GM12878 (cell line): Measurements from ENCODE around the gene AP1S1. TPM values are rescaled to one million over a fixed set of nuclear protein-coding genes. Genes with fewer than 3 reads are reported as not detected.

Source experiments
- ATAC-seq: fragments of 200-7000 bp; cut with Tn5 transposase; 3 replicates; pipeline ENCODE4 v1.9.1; 2020; ENCODE audit warnings: mild to moderate bottlenecking, moderate library complexity
- BruUV-seq: library from RNA; stranded (reverse); fragments of 400-500 nt; replicated peaks from 2 replicates; lab custom pipeline; 2021; lab: Mats Ljungman, UMichigan
- CTCF ChIA-PET: fragments of 300-600 bp; sonication (Branson Sonifier 250); formaldehyde crosslinking; extraction: SDS; loops from one replicate; lab custom pipeline; 2021; ENCODE audit warnings: inconsistent platforms; lab: Yijun Ruan, JAX
- POLR2A ChIA-PET: fragments of 350-600 bp; formaldehyde crosslinking; extraction: SDS; loops from one replicate; lab custom pipeline; 2021; ENCODE audit warnings: inconsistent platforms; lab: Charles Lee
- RAD21 ChIA-PET: fragments of 300-600 bp; sonication (Branson Sonifier 250); formaldehyde crosslinking; loops from one replicate; lab custom pipeline; 2023; ENCODE audit warnings: antibody characterized with exemption; ENCODE audit not compliant: unreplicated experiment; lab: Charles Lee
- SMC1A ChIA-PET: fragments of 300-600 bp; sonication (Branson Sonifier 250); formaldehyde crosslinking; loops from one replicate; lab custom pipeline; 2023; ENCODE audit not compliant: unreplicated experiment, uncharacterized antibody; lab: Charles Lee
- DNase-seq: peaks from one replicate; pipeline ENCODE4 v3.0.0-alpha.2; 2011; ENCODE audit warnings: low read depth, low spot score
- FAIRE-seq: peaks from 3 replicates; lab custom pipeline; 2011; peaks lifted over from hg19 to GRCh38; lab: Jason Lieb, UNC
- H2AFZ ChIP-seq: 2 replicates; pipeline ENCODE4 v1.6.0; 2011; ENCODE audit warnings: low read depth, low read length, control low read depth; ENCODE audit not compliant: control insufficient read depth
- H3K27ac ChIP-seq: 2 replicates; pipeline ENCODE4 v1.5.1; 2011; ENCODE audit warnings: control low read depth; ENCODE audit not compliant: control insufficient read depth, insufficient read depth
- H3K27me3 ChIP-seq, 2 experiments: replicated peaks in 1 of 2; 2 replicates each; pipeline versions ENCODE4 v1.6.0 to v1.6.1; 2011; ENCODE audit warnings: low read length in 1 of 2; ENCODE audit not compliant: control insufficient read depth in 2 of 2, insufficient read depth in 2 of 2
- H3K36me3 ChIP-seq, 2 experiments: 2 replicates each; pipeline ENCODE4 v1.5.1; 2011; ENCODE audit warnings: low read length in 1 of 2; ENCODE audit not compliant: control insufficient read depth in 2 of 2, insufficient read depth in 2 of 2
- H3K4me1 ChIP-seq: 2 replicates; pipeline ENCODE4 v1.6.1; 2011; ENCODE audit warnings: mild to moderate bottlenecking, low read length, moderate library complexity, mixed read lengths; ENCODE audit not compliant: control insufficient read depth, insufficient read depth
- H3K4me2 ChIP-seq: 2 replicates; pipeline ENCODE4 v1.6.0; 2011; ENCODE audit warnings: control low read depth; ENCODE audit not compliant: control insufficient read depth, insufficient read depth
- H3K4me3 ChIP-seq: fragments of 200-600 bp; sonication (generic); 2 replicates; pipeline ENCODE4 v1.5.1; 2016
- H3K79me2 ChIP-seq: 2 replicates; pipeline ENCODE4 v1.6.0; 2011; ENCODE audit warnings: low read length; ENCODE audit not compliant: control insufficient read depth, insufficient read depth
- H3K9ac ChIP-seq: 2 replicates; pipeline ENCODE4 v1.8.0; 2011; ENCODE audit warnings: low read length, control low read depth, mixed read lengths; ENCODE audit not compliant: control insufficient read depth, insufficient read depth
- H3K9me3 ChIP-seq: replicated peaks from 3 replicates; pipeline ENCODE4 v1.5.1; 2011; ENCODE audit warnings: mild to moderate bottlenecking, low read length; ENCODE audit not compliant: control insufficient read depth, insufficient read depth
- H4K20me1 ChIP-seq: 2 replicates; pipeline ENCODE4 v1.6.0; 2011; ENCODE audit not compliant: control insufficient read depth, insufficient read depth
- CREM ChIP-seq: IDR thresholded peaks from 2 replicates; pipeline ENCODE4 v1.6.1; 2014; ENCODE audit warnings: antibody characterized with exemption, low read depth
- KAT2A ChIP-seq: conservative IDR thresholded peaks from 2 replicates; pipeline ENCODE4 v1.6.1; 2011; ENCODE audit warnings: low read depth, low read length; ENCODE audit not compliant: control insufficient read depth
- NFYA ChIP-seq: IDR thresholded peaks from 2 replicates; pipeline ENCODE4 v1.6.1; 2011; ENCODE audit warnings: low read depth, mild to moderate bottlenecking, low read length, improper control_type of control experiment, borderline replicate concordance
- TARDBP ChIP-seq: IDR thresholded peaks from 2 replicates; pipeline ENCODE4 v1.6.1; 2016; ENCODE audit warnings: borderline replicate concordance
- TCF12 ChIP-seq: IDR thresholded peaks from 2 replicates; pipeline ENCODE4 v1.6.1; 2011; ENCODE audit warnings: low read depth, mild to moderate bottlenecking, low read length
- WGBS: methylation state at CpG from one replicate; pipeline ENCODE4 v1.1.6; 2016; ENCODE audit warnings: low lambda C conversion rate; ENCODE audit not compliant: insufficient replicate concordance, insufficient coverage; ENCODE audit errors: missing lambda C conversion rate; 5-methylcytosine and 5-hydroxymethylcytosine counted together
- in situ Hi-C: fragments of 300-500 bp; cut with MboI; formaldehyde crosslinking; loops from 9 replicates; pipeline ENCODE4 v1.14.3; 2018; ENCODE audit warnings: mixed read lengths
- intact Hi-C: fragments of 100-400 bp; cut with micrococcal nuclease; formaldehyde crosslinking; loops from one replicate; pipeline ENCODE4 v1.14.2; 2022; ENCODE audit not compliant: unreplicated experiment
- polyA plus RNA-seq, 11 experiments: library from polyadenylated mRNA; depleted of rRNA in 4 of 11; unstranded in 6 of 11; stranded (reverse) in 5 of 11; fragments of >200 nt; fragmentation: Nextera tagmentation in 4 of 11; fragmentation: Illumina TruSeq in 1 of 11; extraction: Ambion mirVana in 4 of 11; extraction: Trizol in 1 of 11; gene quantifications; 1 replicate in 1 of 11; 2 replicates in 10 of 11; pipeline versions ENCODE4 v1.2.1 to v1.2.3, GENCODE V29; 2011 to 2016; ENCODE audit warnings: inconsistent platforms in 2 of 11, missing spikeins in 2 of 11, low read depth in 1 of 11
- total RNA-seq, 4 experiments: library from RNA; depleted of rRNA in 3 of 4; stranded (reverse); fragments of >200 nt in 3 of 4; fragmentation: Illumina TruSeq in 1 of 4; extraction: Trizol in 1 of 4; gene quantifications; 2 replicates each; pipeline versions ENCODE4 v1.2.1 to v1.2.3, GENCODE V29; 2013 to 2021
- TF ChIP-seq, protein P1 (sequence below): IDR thresholded peaks from 2 replicates; pipeline ENCODE4 v1.6.1; 2012; ENCODE audit warnings: mild to moderate bottlenecking, low read depth, low read length
- TF ChIP-seq, protein P2 (sequence below): fragments of 450-650 bp; IDR thresholded peaks from 2 replicates; pipeline ENCODE4 v1.6.1; 2016; ENCODE audit warnings: mild to moderate bottlenecking
- TF ChIP-seq, protein P3 (sequence below): fragments of 450-650 bp; formaldehyde crosslinking; IDR thresholded peaks from 2 replicates; pipeline ENCODE4 v1.4.0; 2022; ENCODE audit warnings: mild to moderate bottlenecking, moderate library complexity
- TF ChIP-seq, protein P4 (sequence below): fragments of 450-650 bp; IDR thresholded peaks from 2 replicates; pipeline ENCODE4 v1.6.1; 2017; ENCODE audit warnings: mild to moderate bottlenecking, low read depth, inconsistent platforms; ENCODE audit not compliant: poor library complexity, severe bottlenecking
- TF ChIP-seq, protein P5 (sequence below): fragments of 450-650 bp; IDR thresholded peaks from 2 replicates; pipeline ENCODE4 v1.6.1; 2014; ENCODE audit warnings: mild to moderate bottlenecking

AP1S1 gene
- total and polyA plus RNA-seq, 10 of the 15 experiments (the other 5 are each of a cell fraction or from before 2014, with no cell fraction given): 2.5 to 121 (median 54.9) TPM

DNA sequence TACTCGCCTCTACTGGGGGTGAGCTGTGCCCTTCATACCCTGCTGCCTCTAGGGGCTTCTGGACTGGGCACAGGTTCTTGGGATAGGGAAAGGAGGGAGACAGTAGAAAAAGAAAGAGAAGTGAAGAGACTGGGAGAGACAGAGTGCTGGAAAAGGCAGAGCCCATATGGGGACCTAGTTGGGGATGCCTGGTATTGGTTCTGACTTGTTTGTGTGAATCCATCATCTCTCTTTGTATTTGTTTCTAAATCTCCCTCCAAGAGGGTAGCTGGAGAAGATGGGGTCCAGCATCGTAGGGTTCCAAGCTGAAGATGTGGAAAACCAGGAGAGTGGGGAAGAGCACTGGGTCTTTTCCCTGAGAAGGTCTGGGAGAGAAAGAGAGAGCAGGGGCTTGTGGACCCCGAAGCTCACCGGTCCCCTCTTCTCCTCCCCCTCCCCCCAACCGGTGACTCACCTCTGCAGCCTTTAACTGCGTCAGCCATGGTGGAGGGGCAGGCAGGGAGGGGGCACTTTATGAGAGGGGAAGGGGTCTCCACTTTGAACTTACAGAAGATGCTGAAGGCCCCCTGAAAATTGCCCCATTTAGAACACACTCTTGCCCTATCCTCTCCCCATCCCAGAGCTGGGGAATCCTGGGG lies 14.3 kb downstream of the AP1S1 start:
- ChIA-PET CTCF (interaction anchor here (0.6 to 6.1 kb wide), 3 partner anchors 27 to 34 kb away, joined by 4 to 80 read pairs (median 4); no protein-coding TSS in a partner anchor), POLR2A (interaction anchor here (0.7 kb wide), 1 partner anchor 24 kb away, joined by 4 read pairs; no protein-coding TSS in a partner anchor), SMC1A (interaction anchor here (1.2 to 1.8 kb wide), 2 partner anchors 24 to 26 kb away, joined by 4 to 9 read pairs; no protein-coding TSS in a partner anchor), RAD21 (interaction anchor here (0.7 to 1.8 kb wide), 2 partner anchors 25 to 1220 kb away, joined by 3 to 12 read pairs; no protein-coding TSS in a partner anchor)
- FAIRE-seq (no peak), ATAC-seq (no peak), DNase-seq (no peak)
- Histone ChIP-seq H3K4me2 (no peak overlapping the region), H2AFZ (no peak overlapping the region), H3K9me3 (no peaks in the 10 kb centered on the region; the same call in 2 of the 3 replicates), H3K4me1 (peaks cover 11% of the 10 kb centered on the region), H3K4me3 (no peak overlapping the region), H3K36me3 (no peaks in the 10 kb centered on the region), H3K9ac (no peak overlapping the region), H3K27ac (no peak overlapping the region), H3K79me2 (no peaks in the 10 kb centered on the region), H3K27me3 (peaks cover 36 to 41% of the 10 kb centered on the region in 2 experiments), H4K20me1 (no peaks in the 10 kb centered on the region)
- intact Hi-C loops (loop anchor here (1.0 kb wide), 2 partner anchors 20 to 24 kb away; no protein-coding TSS in a partner anchor), in situ Hi-C loops (no loop called here)
- 7% methylated on average over 4 of the region's 6 CpGs for WGBS
- no TSS peak for BruUV-seq
- TF ChIP-seq, protein P1, sequence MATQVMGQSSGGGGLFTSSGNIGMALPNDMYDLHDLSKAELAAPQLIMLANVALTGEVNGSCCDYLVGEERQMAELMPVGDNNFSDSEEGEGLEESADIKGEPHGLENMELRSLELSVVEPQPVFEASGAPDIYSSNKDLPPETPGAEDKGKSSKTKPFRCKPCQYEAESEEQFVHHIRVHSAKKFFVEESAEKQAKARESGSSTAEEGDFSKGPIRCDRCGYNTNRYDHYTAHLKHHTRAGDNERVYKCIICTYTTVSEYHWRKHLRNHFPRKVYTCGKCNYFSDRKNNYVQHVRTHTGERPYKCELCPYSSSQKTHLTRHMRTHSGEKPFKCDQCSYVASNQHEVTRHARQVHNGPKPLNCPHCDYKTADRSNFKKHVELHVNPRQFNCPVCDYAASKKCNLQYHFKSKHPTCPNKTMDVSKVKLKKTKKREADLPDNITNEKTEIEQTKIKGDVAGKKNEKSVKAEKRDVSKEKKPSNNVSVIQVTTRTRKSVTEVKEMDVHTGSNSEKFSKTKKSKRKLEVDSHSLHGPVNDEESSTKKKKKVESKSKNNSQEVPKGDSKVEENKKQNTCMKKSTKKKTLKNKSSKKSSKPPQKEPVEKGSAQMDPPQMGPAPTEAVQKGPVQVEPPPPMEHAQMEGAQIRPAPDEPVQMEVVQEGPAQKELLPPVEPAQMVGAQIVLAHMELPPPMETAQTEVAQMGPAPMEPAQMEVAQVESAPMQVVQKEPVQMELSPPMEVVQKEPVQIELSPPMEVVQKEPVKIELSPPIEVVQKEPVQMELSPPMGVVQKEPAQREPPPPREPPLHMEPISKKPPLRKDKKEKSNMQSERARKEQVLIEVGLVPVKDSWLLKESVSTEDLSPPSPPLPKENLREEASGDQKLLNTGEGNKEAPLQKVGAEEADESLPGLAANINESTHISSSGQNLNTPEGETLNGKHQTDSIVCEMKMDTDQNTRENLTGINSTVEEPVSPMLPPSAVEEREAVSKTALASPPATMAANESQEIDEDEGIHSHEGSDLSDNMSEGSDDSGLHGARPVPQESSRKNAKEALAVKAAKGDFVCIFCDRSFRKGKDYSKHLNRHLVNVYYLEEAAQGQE: no peak
- TF ChIP-seq TCF12 (no peak), KAT2A (no peak), CREM (no peak), NFYA (no peak), TARDBP (no peak)
- TF ChIP-seq, protein P2, sequence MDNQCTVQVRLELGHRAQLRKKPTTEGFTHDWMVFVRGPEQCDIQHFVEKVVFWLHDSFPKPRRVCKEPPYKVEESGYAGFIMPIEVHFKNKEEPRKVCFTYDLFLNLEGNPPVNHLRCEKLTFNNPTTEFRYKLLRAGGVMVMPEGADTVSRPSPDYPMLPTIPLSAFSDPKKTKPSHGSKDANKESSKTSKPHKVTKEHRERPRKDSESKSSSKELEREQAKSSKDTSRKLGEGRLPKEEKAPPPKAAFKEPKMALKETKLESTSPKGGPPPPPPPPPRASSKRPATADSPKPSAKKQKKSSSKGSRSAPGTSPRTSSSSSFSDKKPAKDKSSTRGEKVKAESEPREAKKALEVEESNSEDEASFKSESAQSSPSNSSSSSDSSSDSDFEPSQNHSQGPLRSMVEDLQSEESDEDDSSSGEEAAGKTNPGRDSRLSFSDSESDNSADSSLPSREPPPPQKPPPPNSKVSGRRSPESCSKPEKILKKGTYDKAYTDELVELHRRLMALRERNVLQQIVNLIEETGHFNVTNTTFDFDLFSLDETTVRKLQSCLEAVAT: no peak
- TF ChIP-seq, protein P3, sequence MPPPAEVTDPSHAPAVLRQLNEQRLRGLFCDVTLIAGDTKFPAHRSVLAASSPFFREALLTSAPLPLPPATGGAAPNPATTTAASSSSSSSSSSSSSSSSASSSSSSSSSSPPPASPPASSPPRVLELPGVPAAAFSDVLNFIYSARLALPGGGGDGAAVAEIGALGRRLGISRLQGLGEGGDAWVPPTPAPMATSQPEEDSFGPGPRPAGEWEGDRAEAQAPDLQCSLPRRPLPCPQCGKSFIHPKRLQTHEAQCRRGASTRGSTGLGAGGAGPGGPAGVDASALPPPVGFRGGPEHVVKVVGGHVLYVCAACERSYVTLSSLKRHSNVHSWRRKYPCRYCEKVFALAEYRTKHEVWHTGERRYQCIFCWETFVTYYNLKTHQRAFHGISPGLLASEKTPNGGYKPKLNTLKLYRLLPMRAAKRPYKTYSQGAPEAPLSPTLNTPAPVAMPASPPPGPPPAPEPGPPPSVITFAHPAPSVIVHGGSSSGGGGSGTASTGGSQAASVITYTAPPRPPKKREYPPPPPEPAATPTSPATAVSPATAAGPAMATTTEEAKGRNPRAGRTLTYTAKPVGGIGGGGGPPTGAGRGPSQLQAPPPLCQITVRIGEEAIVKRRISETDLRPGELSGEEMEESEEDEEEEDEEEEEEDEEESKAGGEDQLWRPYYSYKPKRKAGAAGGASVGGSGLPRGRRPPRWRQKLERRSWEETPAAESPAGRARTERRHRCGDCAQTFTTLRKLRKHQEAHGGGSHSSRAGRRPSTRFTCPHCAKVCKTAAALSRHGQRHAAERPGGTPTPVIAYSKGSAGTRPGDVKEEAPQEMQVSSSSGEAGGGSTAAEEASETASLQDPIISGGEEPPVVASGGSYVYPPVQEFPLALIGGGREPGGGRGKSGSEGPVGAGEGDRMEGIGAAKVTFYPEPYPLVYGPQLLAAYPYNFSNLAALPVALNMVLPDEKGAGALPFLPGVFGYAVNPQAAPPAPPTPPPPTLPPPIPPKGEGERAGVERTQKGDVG (CRISPR knock-in tag): no peak
- TF ChIP-seq, protein P4, sequence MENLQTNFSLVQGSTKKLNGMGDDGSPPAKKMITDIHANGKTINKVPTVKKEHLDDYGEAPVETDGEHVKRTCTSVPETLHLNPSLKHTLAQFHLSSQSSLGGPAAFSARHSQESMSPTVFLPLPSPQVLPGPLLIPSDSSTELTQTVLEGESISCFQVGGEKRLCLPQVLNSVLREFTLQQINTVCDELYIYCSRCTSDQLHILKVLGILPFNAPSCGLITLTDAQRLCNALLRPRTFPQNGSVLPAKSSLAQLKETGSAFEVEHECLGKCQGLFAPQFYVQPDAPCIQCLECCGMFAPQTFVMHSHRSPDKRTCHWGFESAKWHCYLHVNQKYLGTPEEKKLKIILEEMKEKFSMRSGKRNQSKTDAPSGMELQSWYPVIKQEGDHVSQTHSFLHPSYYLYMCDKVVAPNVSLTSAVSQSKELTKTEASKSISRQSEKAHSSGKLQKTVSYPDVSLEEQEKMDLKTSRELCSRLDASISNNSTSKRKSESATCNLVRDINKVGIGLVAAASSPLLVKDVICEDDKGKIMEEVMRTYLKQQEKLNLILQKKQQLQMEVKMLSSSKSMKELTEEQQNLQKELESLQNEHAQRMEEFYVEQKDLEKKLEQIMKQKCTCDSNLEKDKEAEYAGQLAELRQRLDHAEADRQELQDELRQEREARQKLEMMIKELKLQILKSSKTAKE: no peak
- TF ChIP-seq, protein P5, sequence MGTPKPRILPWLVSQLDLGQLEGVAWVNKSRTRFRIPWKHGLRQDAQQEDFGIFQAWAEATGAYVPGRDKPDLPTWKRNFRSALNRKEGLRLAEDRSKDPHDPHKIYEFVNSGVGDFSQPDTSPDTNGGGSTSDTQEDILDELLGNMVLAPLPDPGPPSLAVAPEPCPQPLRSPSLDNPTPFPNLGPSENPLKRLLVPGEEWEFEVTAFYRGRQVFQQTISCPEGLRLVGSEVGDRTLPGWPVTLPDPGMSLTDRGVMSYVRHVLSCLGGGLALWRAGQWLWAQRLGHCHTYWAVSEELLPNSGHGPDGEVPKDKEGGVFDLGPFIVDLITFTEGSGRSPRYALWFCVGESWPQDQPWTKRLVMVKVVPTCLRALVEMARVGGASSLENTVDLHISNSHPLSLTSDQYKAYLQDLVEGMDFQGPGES: no peak
